BE2C (cell line): ENCODE measurements around the gene TMEFF2.

Experiments used
- DNase-seq: peaks from one replicate; pipeline ENCODE4 v3.0.0-alpha.2; 2020
- H3K27me3 ChIP-seq: fragments of 250-450 bp; sonication (Bioruptor Pico); 2 replicates; pipeline ENCODE4 v1.5.1; 2020; ENCODE audit warnings: mild to moderate bottlenecking
- H3K36me3 ChIP-seq: fragments of 250-450 bp; sonication (Bioruptor Pico); 2 replicates; pipeline ENCODE4 v1.5.1; 2020; ENCODE audit warnings: mild to moderate bottlenecking
- H3K4me1 ChIP-seq: fragments of 250-450 bp; sonication (Bioruptor Pico); 2 replicates; pipeline ENCODE4 v1.5.1; 2020
- H3K4me3 ChIP-seq: 2 replicates; pipeline ENCODE4 v1.5.1; 2011; ENCODE audit warnings: low read depth, low read length
- H3K9me3 ChIP-seq: fragments of 250-450 bp; sonication (Bioruptor Pico); 2 replicates; pipeline ENCODE4 v1.5.1; 2020
- TF ChIP-seq, protein P1 (sequence below): IDR thresholded peaks from 2 replicates; pipeline ENCODE4 v1.5.1; 2012; ENCODE audit warnings: mild to moderate bottlenecking, low read depth, low read length

Gene TMEFF2

DNA sequence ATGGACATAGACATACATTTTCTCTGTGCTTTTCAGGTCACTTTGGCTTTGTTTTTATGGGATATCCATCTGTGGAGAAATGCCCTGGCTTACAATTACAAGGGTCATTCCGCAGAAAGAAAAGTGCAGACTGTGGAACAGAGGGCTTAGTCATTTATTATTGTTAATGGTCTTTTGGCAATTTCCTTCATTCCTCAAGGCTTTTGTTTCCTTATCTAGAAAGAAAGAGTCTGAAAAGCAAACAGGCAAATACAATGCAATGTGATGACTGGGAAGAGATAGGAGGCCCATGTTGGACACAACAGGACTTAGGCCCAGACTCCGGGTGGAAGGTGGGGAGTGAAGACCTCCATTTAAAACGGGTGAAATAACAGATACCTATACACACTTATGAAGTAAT is 218.3 kb downstream of the TMEFF2 start:
- DNase-seq, result no peak
- H3K9me3 ChIP-seq, result no peaks in the 10 kb centered on the region
- no peaks in the 10 kb centered on the region for H3K4me1 ChIP-seq
- H3K27me3 ChIP-seq, result no peaks in the 10 kb centered on the region
- no peak overlapping the region for H3K4me3 ChIP-seq
- TF ChIP-seq, protein P1, sequence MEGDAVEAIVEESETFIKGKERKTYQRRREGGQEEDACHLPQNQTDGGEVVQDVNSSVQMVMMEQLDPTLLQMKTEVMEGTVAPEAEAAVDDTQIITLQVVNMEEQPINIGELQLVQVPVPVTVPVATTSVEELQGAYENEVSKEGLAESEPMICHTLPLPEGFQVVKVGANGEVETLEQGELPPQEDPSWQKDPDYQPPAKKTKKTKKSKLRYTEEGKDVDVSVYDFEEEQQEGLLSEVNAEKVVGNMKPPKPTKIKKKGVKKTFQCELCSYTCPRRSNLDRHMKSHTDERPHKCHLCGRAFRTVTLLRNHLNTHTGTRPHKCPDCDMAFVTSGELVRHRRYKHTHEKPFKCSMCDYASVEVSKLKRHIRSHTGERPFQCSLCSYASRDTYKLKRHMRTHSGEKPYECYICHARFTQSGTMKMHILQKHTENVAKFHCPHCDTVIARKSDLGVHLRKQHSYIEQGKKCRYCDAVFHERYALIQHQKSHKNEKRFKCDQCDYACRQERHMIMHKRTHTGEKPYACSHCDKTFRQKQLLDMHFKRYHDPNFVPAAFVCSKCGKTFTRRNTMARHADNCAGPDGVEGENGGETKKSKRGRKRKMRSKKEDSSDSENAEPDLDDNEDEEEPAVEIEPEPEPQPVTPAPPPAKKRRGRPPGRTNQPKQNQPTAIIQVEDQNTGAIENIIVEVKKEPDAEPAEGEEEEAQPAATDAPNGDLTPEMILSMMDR, result no peak
- no peaks in the 10 kb centered on the region for H3K36me3 ChIP-seq

DNA sequence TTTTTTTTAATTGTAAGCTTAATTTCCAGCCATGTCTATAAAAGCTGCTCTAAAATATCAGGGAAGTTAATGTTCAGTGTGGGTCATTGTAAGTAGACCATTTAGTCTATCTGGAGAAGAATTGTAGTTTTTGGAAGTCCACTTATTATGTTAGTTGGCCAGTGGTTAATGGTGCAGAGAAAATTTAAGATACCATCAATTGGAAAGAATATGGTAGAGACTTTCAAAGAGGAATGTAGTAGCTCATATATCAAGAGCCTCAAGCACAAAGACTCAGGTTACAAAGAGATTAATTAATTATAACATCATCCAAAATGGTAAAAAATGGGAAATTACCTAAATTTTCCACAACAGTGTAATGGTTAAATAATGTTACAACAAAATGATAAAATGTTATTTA is 220.1 kb downstream of the TMEFF2 start:
- DNase-seq, result no peak
- Histone ChIP-seq H3K4me3 (no peak overlapping the region), H3K36me3 (no peaks in the 10 kb centered on the region), H3K27me3 (no peaks in the 10 kb centered on the region), H3K9me3 (no peaks in the 10 kb centered on the region), H3K4me1 (no peaks in the 10 kb centered on the region)
- TF ChIP-seq, protein P1, result no peak

GRCh38 chr2:191970867-191971266 is 223.9 kb downstream of the TMEFF2 start:
- no peak overlapping the region for H3K4me3 ChIP-seq
- no peaks in the 10 kb centered on the region for H3K27me3 ChIP-seq
- H3K4me1 ChIP-seq, result no peaks in the 10 kb centered on the region
- no peak for DNase-seq
- H3K9me3 ChIP-seq, result no peaks in the 10 kb centered on the region
- H3K36me3 ChIP-seq, result no peaks in the 10 kb centered on the region
- TF ChIP-seq, protein P1, result no peak

GRCh38 chr2:191968120-191968519 is 226.6 kb downstream of the TMEFF2 start:
- TF ChIP-seq, protein P1, result no peak
- no peaks in the 10 kb centered on the region for H3K36me3 ChIP-seq
- no peaks in the 10 kb centered on the region for H3K27me3 ChIP-seq
- no peak overlapping the region for H3K4me3 ChIP-seq
- DNase-seq, result no peak
- H3K9me3 ChIP-seq, result no peaks in the 10 kb centered on the region
- no peaks in the 10 kb centered on the region for H3K4me1 ChIP-seq

DNA sequence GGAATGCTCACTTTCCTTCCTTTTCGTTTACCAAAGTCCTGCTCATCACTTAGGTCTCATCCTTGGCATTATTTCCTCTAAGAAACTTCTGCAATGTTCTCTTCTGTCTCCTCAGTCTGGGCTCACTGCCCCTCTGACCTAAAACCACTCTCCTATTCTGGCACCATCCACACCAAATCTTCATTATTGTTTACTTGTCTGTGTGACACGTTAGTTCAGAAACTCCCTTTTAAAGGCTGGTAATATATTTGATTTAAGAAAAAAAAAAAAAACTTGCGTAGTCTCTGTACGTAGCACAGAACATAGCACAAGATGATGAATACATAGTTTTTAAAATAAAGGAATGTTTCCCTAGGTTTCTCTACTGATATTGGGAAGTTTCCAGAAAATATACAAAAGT is 229.0 kb downstream of the TMEFF2 start:
- no peaks in the 10 kb centered on the region for H3K9me3 ChIP-seq
- no peaks in the 10 kb centered on the region for H3K4me1 ChIP-seq
- TF ChIP-seq, protein P1, result no peak
- H3K36me3 ChIP-seq, result no peaks in the 10 kb centered on the region
- no peaks in the 10 kb centered on the region for H3K27me3 ChIP-seq
- H3K4me3 ChIP-seq, result no peak overlapping the region
- DNase-seq, result no peak

- no peak for DNase-seq
- TF ChIP-seq, protein P1, result no peak
- Histone ChIP-seq H3K27me3 (no peaks in the 10 kb centered on the region), H3K36me3 (no peaks in the 10 kb centered on the region), H3K9me3 (no peaks in the 10 kb centered on the region), H3K4me1 (no peaks in the 10 kb centered on the region), H3K4me3 (no peak overlapping the region)
Observed at GRCh38 chr2:191961556-191961955, 233.2 kb downstream of the TMEFF2 start.
